Loucy (cell line): ENCODE measurements around the gene HSPBP1.

Experiments used
- H2AFZ ChIP-seq: fragments of 200-600 bp; sonication (generic); 2 replicates; pipeline ENCODE4 v1.6.0; 2016; ENCODE audit warnings: antibody characterized with exemption, mild to moderate bottlenecking, low read length, moderate library complexity
- H3F3A ChIP-seq: fragments of 200-600 bp; 2 replicates; pipeline ENCODE4 v1.6.0; 2016; ENCODE audit warnings: antibody characterized with exemption, low read depth, mild to moderate bottlenecking
- H3K27me3 ChIP-seq: fragments of 200-600 bp; sonication (generic); 2 replicates; pipeline ENCODE4 v1.6.1; 2014; ENCODE audit warnings: low read length, mild to moderate bottlenecking; ENCODE audit not compliant: insufficient read depth, poor library complexity, severe bottlenecking
- H3K36me3 ChIP-seq: fragments of 200-600 bp; sonication (generic); 2 replicates; pipeline ENCODE4 v1.6.1; 2016; ENCODE audit warnings: low read length; ENCODE audit not compliant: insufficient read depth
- H3K4me1 ChIP-seq: fragments of 200-600 bp; sonication (generic); 2 replicates; pipeline ENCODE4 v1.5.1; 2014; ENCODE audit warnings: low read length, mild to moderate bottlenecking; ENCODE audit not compliant: insufficient read depth, poor library complexity, severe bottlenecking
- H3K4me2 ChIP-seq: fragments of 200-600 bp; sonication (generic); 2 replicates; pipeline ENCODE4 v1.6.0; 2014; ENCODE audit warnings: antibody characterized with exemption, low read length, low read depth, mild to moderate bottlenecking; ENCODE audit not compliant: poor library complexity, severe bottlenecking
- H3K4me3 ChIP-seq: fragments of 200-600 bp; sonication (generic); 2 replicates; pipeline ENCODE4 v1.5.1; 2014; ENCODE audit warnings: low read length, mild to moderate bottlenecking, mixed read lengths; ENCODE audit not compliant: poor library complexity, severe bottlenecking
- H3K79me2 ChIP-seq: fragments of 200-600 bp; sonication (generic); 2 replicates; pipeline ENCODE4 v1.6.1; 2014; ENCODE audit warnings: low read length; ENCODE audit not compliant: insufficient read depth
- H3K9ac ChIP-seq: fragments of 200-600 bp; sonication (generic); 2 replicates; pipeline ENCODE4 v1.6.0; 2014; ENCODE audit warnings: mild to moderate bottlenecking, low read depth, low read length, moderate library complexity; ENCODE audit not compliant: poor library complexity, severe bottlenecking
- H3K9me2 ChIP-seq: fragments of 200-600 bp; sonication (generic); replicated peaks from 2 replicates; pipeline ENCODE4 v1.6.1; 2016; ENCODE audit warnings: low read depth, low read length, mixed read lengths
- H3K9me3 ChIP-seq: fragments of 200-600 bp; sonication (generic); 2 replicates; pipeline ENCODE4 v1.6.1; 2014; ENCODE audit warnings: mild to moderate bottlenecking, antibody characterized with exemption, low read length, low read depth; ENCODE audit not compliant: insufficient read depth
- H4K20me1 ChIP-seq: fragments of 200-600 bp; sonication (generic); 2 replicates; pipeline ENCODE4 v1.6.0; 2014; ENCODE audit warnings: antibody characterized with exemption, low read length, mild to moderate bottlenecking; ENCODE audit not compliant: insufficient read depth, poor library complexity, severe bottlenecking
- EZH2phosphoT487 ChIP-seq: fragments of 200-600 bp; IDR thresholded peaks from 2 replicates; pipeline ENCODE4 v1.6.1; 2018; ENCODE audit warnings: antibody characterized with exemption, mild to moderate bottlenecking, moderate library complexity, borderline replicate concordance
- TF ChIP-seq, protein P1 (sequence below): fragments of 200-600 bp; sonication (generic); conservative IDR thresholded peaks from 2 replicates; pipeline ENCODE4 v1.5.1; 2014; ENCODE audit warnings: mild to moderate bottlenecking, antibody characterized with exemption, low read length

HSPBP1 gene

DNA sequence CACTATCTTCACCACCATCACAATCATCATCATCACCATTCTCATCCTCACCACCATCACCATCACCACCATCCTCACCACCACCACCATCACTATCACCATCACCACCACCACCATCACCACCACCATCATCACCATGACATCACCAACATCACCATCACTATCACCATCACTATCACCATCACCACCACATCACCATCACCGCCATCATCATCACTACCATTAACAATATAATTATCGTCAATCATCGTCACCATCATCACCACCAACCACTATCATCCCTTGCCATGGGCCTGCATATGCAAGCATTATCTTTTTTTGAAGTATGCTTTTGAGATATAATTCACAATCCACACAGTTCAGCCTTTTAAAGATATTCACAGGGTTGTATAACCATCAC lies 13.5 kb downstream of the HSPBP1 start:
- no peaks in the 10 kb centered on the region for H3K27me3 ChIP-seq
- no peaks in the 10 kb centered on the region for H4K20me1 ChIP-seq
- no peak overlapping the region for H3K9ac ChIP-seq
- H3K4me1 ChIP-seq: no peaks in the 10 kb centered on the region
- H3F3A ChIP-seq: no peaks in the 10 kb centered on the region
- no peak overlapping the region for H3K4me3 ChIP-seq
- H3K9me2 ChIP-seq: no peaks in the 10 kb centered on the region
- H3K79me2 ChIP-seq: peaks cover 3% of the 10 kb centered on the region; the same call in 1 of the 2 replicates
- no peaks in the 10 kb centered on the region; the same call in 1 of the 2 replicates for H3K36me3 ChIP-seq
- H3K9me3 ChIP-seq: no peaks in the 10 kb centered on the region
- no peak for TF ChIP-seq EZH2phosphoT487
- no peak overlapping the region for H3K4me2 ChIP-seq
- no peak overlapping the region for H2AFZ ChIP-seq

DNA sequence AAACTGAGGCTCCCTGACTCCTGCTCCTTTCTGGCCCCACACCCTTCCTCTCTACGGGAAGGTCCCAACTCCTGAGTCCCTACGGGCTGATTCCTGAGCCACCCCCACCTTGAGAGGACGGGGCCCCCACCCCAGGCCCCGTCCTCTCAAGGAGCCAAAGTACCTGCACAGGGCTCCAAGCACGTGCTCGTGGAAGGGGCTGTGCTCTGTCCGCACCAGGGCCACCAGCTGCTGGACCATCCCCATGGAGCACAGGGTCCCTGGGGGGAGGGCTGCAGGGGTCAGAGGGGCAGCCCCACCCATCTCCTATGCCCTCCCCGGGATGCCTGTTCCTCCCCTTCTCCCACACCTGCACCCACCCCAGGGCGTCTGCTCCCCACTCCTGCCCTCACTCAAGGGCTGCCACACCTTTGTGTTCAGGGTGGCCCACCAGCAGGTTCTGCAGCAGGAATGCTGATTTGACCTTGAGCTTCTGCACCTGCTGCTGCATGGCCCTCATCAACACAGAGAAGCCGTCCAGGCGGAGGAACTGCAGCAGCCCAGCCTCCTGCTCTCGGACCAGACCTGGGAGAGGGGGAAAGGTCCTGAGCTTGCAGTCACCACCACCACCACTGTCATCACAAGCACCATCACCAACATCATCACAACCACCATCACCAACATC lies 14.1 kb downstream of the HSPBP1 start:
- H3K4me3 ChIP-seq: no peak overlapping the region
- H3K9ac ChIP-seq: no peak overlapping the region
- H3K9me3 ChIP-seq: no peaks in the 10 kb centered on the region
- no peaks in the 10 kb centered on the region for H4K20me1 ChIP-seq
- H3K36me3 ChIP-seq: no peaks in the 10 kb centered on the region; the same call in 1 of the 2 replicates
- H3F3A ChIP-seq: no peaks in the 10 kb centered on the region
- TF ChIP-seq, protein P1, sequence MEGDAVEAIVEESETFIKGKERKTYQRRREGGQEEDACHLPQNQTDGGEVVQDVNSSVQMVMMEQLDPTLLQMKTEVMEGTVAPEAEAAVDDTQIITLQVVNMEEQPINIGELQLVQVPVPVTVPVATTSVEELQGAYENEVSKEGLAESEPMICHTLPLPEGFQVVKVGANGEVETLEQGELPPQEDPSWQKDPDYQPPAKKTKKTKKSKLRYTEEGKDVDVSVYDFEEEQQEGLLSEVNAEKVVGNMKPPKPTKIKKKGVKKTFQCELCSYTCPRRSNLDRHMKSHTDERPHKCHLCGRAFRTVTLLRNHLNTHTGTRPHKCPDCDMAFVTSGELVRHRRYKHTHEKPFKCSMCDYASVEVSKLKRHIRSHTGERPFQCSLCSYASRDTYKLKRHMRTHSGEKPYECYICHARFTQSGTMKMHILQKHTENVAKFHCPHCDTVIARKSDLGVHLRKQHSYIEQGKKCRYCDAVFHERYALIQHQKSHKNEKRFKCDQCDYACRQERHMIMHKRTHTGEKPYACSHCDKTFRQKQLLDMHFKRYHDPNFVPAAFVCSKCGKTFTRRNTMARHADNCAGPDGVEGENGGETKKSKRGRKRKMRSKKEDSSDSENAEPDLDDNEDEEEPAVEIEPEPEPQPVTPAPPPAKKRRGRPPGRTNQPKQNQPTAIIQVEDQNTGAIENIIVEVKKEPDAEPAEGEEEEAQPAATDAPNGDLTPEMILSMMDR: no peak
- no peak for TF ChIP-seq EZH2phosphoT487
- no peak overlapping the region for H3K4me2 ChIP-seq
- no peak overlapping the region for H2AFZ ChIP-seq
- peaks cover 3% of the 10 kb centered on the region; the same call in 1 of the 2 replicates for H3K79me2 ChIP-seq
- no peaks in the 10 kb centered on the region for H3K27me3 ChIP-seq
- no peaks in the 10 kb centered on the region for H3K9me2 ChIP-seq
- H3K4me1 ChIP-seq: peaks cover under 1% of the 10 kb centered on the region

DNA sequence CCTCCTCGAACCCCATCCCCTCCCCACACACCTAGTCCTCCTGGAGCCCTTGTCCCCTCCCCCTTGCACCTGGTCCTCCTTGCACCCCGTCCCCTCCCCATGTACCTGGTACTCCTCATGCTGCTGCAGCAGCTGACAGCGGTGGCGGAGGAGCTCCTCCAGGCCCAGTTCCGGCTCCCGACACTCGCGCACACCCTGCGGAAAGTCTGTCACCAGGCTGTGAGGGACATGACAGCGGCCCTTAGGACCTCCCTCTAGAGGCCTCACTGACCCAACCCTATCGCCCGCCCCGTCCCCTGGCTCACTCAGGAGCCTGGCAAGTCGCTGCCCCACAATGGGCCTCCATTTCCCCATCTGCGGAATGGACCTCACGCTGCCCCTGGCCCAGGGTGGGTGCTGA lies 14.7 kb downstream of the HSPBP1 start:
- Histone ChIP-seq H3F3A (no peaks in the 10 kb centered on the region), H3K4me3 (no peak overlapping the region), H3K9me2 (no peaks in the 10 kb centered on the region), H2AFZ (no peak overlapping the region), H3K9me3 (no peaks in the 10 kb centered on the region), H3K9ac (no peak overlapping the region), H4K20me1 (no peaks in the 10 kb centered on the region), H3K4me1 (peaks cover 7% of the 10 kb centered on the region), H3K79me2 (peaks cover 3% of the 10 kb centered on the region; the same call in 1 of the 2 replicates), H3K4me2 (no peak overlapping the region), H3K27me3 (no peaks in the 10 kb centered on the region), H3K36me3 (no peaks in the 10 kb centered on the region; the same call in 1 of the 2 replicates)
- no peak for TF ChIP-seq EZH2phosphoT487
- TF ChIP-seq, protein P1: no peak
